Parathyroid adenoma (tissue), 2 donors: Measurements from ENCODE around the gene BBOX1.

Experiments
- H2AFZ ChIP-seq: fragments of 300-600 bp; sonication (generic); one replicate; pipeline ENCODE4 v1.7.0; 2017; ENCODE audit warnings: antibody characterized with exemption, mild to moderate bottlenecking
- H3K27ac ChIP-seq: fragments of 300-600 bp; sonication (generic); one replicate; pipeline ENCODE4 v1.7.0; 2017
- H3K27me3 ChIP-seq: fragments of 300-600 bp; sonication (generic); one replicate; pipeline ENCODE4 v1.7.0; 2017; ENCODE audit warnings: low read length; ENCODE audit not compliant: control insufficient read depth, insufficient read depth
- H3K36me3 ChIP-seq: fragments of 300-600 bp; sonication (generic); one replicate; pipeline ENCODE4 v1.7.0; 2017; ENCODE audit warnings: low read length; ENCODE audit not compliant: control insufficient read depth, insufficient read depth
- H3K4me1 ChIP-seq: fragments of 300-600 bp; sonication (generic); one replicate; pipeline ENCODE4 v1.7.0; 2017; ENCODE audit warnings: control low read depth
- H3K4me2 ChIP-seq: fragments of 300-600 bp; sonication (generic); one replicate; pipeline ENCODE4 v1.7.0; 2017; ENCODE audit warnings: low read length
- H3K4me3 ChIP-seq: fragments of 300-600 bp; sonication (generic); one replicate; pipeline ENCODE4 v1.7.0; 2017; ENCODE audit warnings: low read depth, low read length
- H3K79me2 ChIP-seq: fragments of 300-600 bp; sonication (generic); one replicate; pipeline ENCODE4 v1.7.0; 2017; ENCODE audit warnings: control low read depth
- H3K9ac ChIP-seq: fragments of 300-600 bp; sonication (generic); one replicate; pipeline ENCODE4 v1.7.0; 2017; ENCODE audit warnings: mild to moderate bottlenecking
- H3K9me3 ChIP-seq: fragments of 300-600 bp; sonication (generic); one replicate; pipeline ENCODE4 v1.7.0; 2017; ENCODE audit warnings: low read length; ENCODE audit not compliant: control insufficient read depth
- CTCF ChIP-seq: fragments of 300-600 bp; sonication (generic); IDR thresholded peaks from one replicate; pipeline ENCODE4 v1.7.0; 2017; ENCODE audit warnings: antibody characterized with exemption, mild to moderate bottlenecking
- donor health status: primary hyperparathyroidism.

Gene BBOX1

GRCh38 chr11:27040302-27041115, at the start of gene BBOX1:
Gene BBOX1 (plus strand): TSS chr11:27040815. CDS start chr11:27055431, 14,616 bp downstream.
- Histone ChIP-seq H3K36me3 (no peaks in the 10 kb centered on the region), H2AFZ (no peak within 1 kb of the TSS), H3K4me2 (no peak within 1 kb of the TSS), H3K9ac (no peak within 1 kb of the TSS), H3K27ac (no peak within 1 kb of the TSS), H3K4me1 (no peaks in the 10 kb centered on the region), H3K27me3 (no peaks in the 10 kb centered on the region), H3K79me2 (no peaks in the 10 kb centered on the region), H3K4me3 (no peak within 1 kb of the TSS), H3K9me3 (no peaks in the 10 kb centered on the region)
- no peak for TF ChIP-seq CTCF

GRCh38 chr11:26992031-26992541, 48.5 kb upstream of the BBOX1 start:
- H3K4me2 ChIP-seq = no peak overlapping the region
- no peaks in the 10 kb centered on the region for H3K79me2 ChIP-seq
- H2AFZ ChIP-seq = no peak overlapping the region
- H3K9ac ChIP-seq = no peak overlapping the region
- no peak overlapping the region for H3K4me3 ChIP-seq
- no peaks in the 10 kb centered on the region for H3K4me1 ChIP-seq
- TF ChIP-seq CTCF = no peak
- no peak overlapping the region for H3K27ac ChIP-seq
- no peaks in the 10 kb centered on the region for H3K36me3 ChIP-seq
- H3K27me3 ChIP-seq = no peaks in the 10 kb centered on the region
- H3K9me3 ChIP-seq = no peaks in the 10 kb centered on the region

- Histone ChIP-seq H2AFZ (no peak within 1 kb of the TSS), H3K4me2 (no peak within 1 kb of the TSS), H3K9me3 (no peaks in the 10 kb centered on the region), H3K27ac (no peak within 1 kb of the TSS), H3K9ac (no peak within 1 kb of the TSS), H3K36me3 (no peaks in the 10 kb centered on the region), H3K27me3 (no peaks in the 10 kb centered on the region), H3K4me3 (no peak within 1 kb of the TSS), H3K4me1 (no peaks in the 10 kb centered on the region), H3K79me2 (no peaks in the 10 kb centered on the region)
- no peak for TF ChIP-seq CTCF
Measured at GRCh38 chr11:26993965-26994457, 46.6 kb upstream of the BBOX1 start, which contains the start of gene FIBIN. Gene FIBIN (plus strand): TSS chr11:26994112. CDS start chr11:26994527, 415 bp downstream.

- Histone ChIP-seq H3K9ac (no peak overlapping the region), H3K27ac (no peak overlapping the region), H3K27me3 (no peaks in the 10 kb centered on the region), H3K36me3 (no peaks in the 10 kb centered on the region), H3K4me3 (no peak overlapping the region), H3K9me3 (no peaks in the 10 kb centered on the region), H2AFZ (no peak overlapping the region), H3K4me1 (no peaks in the 10 kb centered on the region), H3K79me2 (no peaks in the 10 kb centered on the region), H3K4me2 (no peak overlapping the region)
- no peak for TF ChIP-seq CTCF
Measured at GRCh38 chr11:26994631-26995095, 46.0 kb upstream of the BBOX1 start.
